ENCODE results near the gene MYH11. TPM values are rescaled to one million over a fixed set of nuclear protein-coding genes. Genes with fewer than 3 reads are reported as not detected.

Gene MYH11
- total and polyA plus RNA-seq, 2 experiments from 2014 or later: 2.0 to 12.2 TPM

DNA sequence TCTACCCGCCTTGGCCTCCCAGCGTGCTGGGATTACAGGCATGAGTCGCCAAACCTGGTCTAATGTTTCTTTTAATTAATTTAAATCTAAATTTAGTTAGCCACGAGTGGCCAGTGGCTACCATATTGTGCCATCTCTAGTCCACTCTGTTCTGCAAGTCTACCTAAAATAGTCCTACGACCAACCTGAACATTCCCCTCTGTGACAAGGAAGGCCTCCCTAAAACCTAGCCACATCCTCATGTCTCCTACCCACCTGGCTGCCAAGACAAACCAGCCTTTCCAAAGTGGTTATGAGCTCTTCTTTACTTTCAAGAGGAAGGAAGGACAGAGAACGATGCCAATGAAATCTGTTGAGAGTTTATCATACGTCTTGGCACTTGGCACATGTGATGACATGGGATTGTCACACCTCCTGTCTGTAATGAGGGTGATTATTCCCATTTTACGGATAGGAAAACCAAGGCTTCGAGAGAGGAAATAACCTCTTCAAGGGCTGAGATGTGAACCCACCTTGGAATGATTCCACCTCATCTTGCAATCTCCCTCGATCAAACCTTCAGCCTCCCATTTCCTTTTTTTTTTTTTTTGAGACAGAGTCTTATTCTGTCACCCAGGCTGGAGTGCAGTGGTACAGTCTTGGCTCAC is 19.7 kb downstream of the MYH11 start:
- TF ChIP-seq, protein P1, sequence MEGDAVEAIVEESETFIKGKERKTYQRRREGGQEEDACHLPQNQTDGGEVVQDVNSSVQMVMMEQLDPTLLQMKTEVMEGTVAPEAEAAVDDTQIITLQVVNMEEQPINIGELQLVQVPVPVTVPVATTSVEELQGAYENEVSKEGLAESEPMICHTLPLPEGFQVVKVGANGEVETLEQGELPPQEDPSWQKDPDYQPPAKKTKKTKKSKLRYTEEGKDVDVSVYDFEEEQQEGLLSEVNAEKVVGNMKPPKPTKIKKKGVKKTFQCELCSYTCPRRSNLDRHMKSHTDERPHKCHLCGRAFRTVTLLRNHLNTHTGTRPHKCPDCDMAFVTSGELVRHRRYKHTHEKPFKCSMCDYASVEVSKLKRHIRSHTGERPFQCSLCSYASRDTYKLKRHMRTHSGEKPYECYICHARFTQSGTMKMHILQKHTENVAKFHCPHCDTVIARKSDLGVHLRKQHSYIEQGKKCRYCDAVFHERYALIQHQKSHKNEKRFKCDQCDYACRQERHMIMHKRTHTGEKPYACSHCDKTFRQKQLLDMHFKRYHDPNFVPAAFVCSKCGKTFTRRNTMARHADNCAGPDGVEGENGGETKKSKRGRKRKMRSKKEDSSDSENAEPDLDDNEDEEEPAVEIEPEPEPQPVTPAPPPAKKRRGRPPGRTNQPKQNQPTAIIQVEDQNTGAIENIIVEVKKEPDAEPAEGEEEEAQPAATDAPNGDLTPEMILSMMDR (IDR thresholded peaks at IDR 0.05; ENCODE audit: low read depth, low read length): no peak
- Histone ChIP-seq H3K4me1 (ENCODE audit: low read depth) (peaks cover 7% of the 10 kb centered on the region), H3K27ac (no peak overlapping the region), H3K27me3 (peaks cover 76% of the 10 kb centered on the region), H3K9me3 (ENCODE audit: low read depth) (no peaks in the 10 kb centered on the region), H3K4me3 (no peak overlapping the region), H3K36me3 (no peaks in the 10 kb centered on the region)
- no peak for DNase-seq (ENCODE audit: low read depth in 1 of 2, low spot score in 1 of 2)

DNA sequence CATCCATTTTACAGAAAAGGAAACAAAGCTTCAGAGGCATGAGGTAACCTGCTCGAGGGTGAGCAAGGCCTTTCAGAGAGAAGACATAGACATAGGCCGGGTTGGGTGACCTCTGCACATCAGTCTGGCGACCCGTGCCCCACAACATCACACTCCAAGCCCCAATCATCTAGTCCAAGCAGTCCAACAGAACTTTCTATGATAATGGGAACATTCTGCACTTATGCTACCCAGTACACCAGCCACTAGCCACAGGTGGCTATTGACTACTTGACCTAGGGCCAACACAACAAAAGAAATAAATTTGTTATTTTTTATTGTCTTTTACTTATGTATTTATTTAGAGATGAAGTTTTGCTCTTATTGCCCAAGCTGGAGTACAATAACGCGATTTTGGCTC is 20.8 kb downstream of the MYH11 start:
- Histone ChIP-seq H3K36me3 (no peaks in the 10 kb centered on the region), H3K4me3 (no peak overlapping the region), H3K27me3 (peaks cover 76% of the 10 kb centered on the region), H3K4me1 (ENCODE audit: low read depth) (peaks cover 7% of the 10 kb centered on the region), H3K9me3 (ENCODE audit: low read depth) (no peaks in the 10 kb centered on the region), H3K27ac (no peak overlapping the region)
- no peak for DNase-seq (ENCODE audit: low read depth in 1 of 2, low spot score in 1 of 2)
- TF ChIP-seq, protein P1 (IDR thresholded peaks at IDR 0.05; ENCODE audit: low read depth, low read length): no peak

DNA sequence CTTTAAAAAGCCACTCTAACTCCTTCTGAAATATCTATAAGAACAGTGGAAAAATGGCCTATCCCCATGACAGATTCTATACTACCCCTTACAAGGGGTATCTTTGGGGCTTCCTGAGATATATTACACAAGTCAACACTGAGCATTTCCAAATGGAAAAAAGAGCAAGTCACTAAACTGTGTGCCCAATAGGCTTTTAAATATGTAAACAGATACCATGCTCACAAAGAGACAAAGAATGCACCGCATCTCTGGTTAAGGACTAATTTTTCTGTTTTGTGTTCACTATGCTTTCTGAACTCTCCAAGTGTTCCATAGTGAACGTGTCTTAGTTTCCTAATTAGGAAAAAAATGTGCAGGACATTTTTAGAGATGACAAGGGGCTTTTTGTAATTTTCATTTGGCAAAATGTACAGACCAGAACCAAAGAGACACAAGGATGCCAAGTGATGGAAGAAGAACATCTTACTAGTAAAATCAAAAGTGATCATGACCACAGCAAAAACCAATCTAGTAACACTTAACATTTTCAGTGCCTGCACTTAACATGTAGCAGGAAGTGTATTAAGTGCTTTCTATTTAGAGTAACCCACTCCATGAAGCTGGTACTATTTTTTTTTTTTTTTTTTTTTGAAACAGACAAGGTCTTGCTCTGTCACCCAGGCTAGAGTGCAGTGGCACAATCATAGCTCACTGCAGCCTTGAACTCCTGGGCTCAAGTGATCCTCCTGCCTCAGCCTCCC is 21.5 kb downstream of the MYH11 start:
- no peak overlapping the region for H3K27ac ChIP-seq
- H3K4me1 ChIP-seq (ENCODE audit: low read depth): peaks cover 7% of the 10 kb centered on the region
- DNase-seq (ENCODE audit: low read depth in 1 of 2, low spot score in 1 of 2): peak in 1 of 2 donors; percentile 51
- no peaks in the 10 kb centered on the region for H3K36me3 ChIP-seq
- TF ChIP-seq, protein P1 (IDR thresholded peaks at IDR 0.05; ENCODE audit: low read depth, low read length): no peak
- peaks cover 77% of the 10 kb centered on the region for H3K27me3 ChIP-seq
- H3K9me3 ChIP-seq (ENCODE audit: low read depth): no peaks in the 10 kb centered on the region
- H3K4me3 ChIP-seq: no peak overlapping the region

DNA sequence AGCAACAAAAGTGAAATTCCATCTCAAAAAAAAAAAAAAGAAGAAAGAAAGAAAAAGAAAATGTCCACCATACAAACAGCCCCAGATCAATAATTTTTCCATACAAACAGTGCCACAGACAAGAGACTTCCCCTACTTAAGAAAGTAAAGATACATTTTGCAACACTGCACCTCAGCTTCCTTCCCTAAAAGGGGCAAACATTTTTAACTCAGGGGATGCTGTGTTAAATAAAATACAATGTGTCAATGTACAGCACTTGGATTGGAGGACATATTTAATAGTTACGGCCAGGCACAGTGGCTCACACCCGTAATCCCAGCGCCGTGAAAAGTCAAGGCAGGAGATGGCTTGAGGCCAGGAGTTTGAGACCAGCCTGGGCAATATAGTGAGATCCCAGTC is 22.3 kb downstream of the MYH11 start:
- Histone ChIP-seq H3K27ac (no peak overlapping the region), H3K4me3 (no peak overlapping the region), H3K9me3 (ENCODE audit: low read depth) (no peaks in the 10 kb centered on the region), H3K27me3 (peaks cover 77% of the 10 kb centered on the region), H3K36me3 (no peaks in the 10 kb centered on the region), H3K4me1 (ENCODE audit: low read depth) (peaks cover 7% of the 10 kb centered on the region)
- no peak for DNase-seq (ENCODE audit: low read depth in 1 of 2, low spot score in 1 of 2)
- TF ChIP-seq, protein P1 (IDR thresholded peaks at IDR 0.05; ENCODE audit: low read depth, low read length): no peak

DNA sequence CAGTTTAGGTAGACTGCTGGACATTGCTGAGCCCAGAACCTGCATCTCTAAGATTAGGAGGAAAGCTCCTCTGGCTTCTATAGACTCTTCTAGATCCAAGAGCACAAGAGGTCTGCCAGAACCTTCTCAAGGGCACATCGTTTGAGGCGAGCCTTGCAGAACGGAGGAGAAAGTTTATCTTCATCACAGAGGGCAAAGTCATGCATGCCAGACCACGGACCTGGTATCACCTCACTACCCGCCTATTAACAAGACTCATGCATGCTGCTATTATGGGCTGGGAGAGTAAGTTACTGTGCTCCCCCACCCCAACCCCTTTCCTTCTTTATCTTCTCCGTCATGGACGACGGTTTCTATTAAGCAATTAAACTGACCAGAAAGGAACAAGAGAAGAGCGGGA is 23.3 kb downstream of the MYH11 start:
- H3K27me3 ChIP-seq: peaks cover 77% of the 10 kb centered on the region
- no peaks in the 10 kb centered on the region for H3K9me3 ChIP-seq (ENCODE audit: low read depth)
- H3K27ac ChIP-seq: no peak overlapping the region
- peaks cover 7% of the 10 kb centered on the region for H3K4me1 ChIP-seq (ENCODE audit: low read depth)
- H3K36me3 ChIP-seq: no peaks in the 10 kb centered on the region
- DNase-seq (ENCODE audit: low read depth in 1 of 2, low spot score in 1 of 2): no peak
- H3K4me3 ChIP-seq: no peak overlapping the region
- TF ChIP-seq, protein P1 (IDR thresholded peaks at IDR 0.05; ENCODE audit: low read depth, low read length): no peak

Measured in cardiac muscle cell (in vitro differentiated cells and primary cell).